Endothelial cell of umbilical vein (primary cell): ENCODE results near the gene DEFB129. TPM values are rescaled to one million over a fixed set of nuclear protein-coding genes. Genes with fewer than 3 reads are reported as not detected.

Source experiments
- BruUV-seq: library from RNA; stranded (reverse); fragments of 400-500 nt; replicated peaks from 2 replicates; lab custom pipeline; 2021; lab: Mats Ljungman, UMichigan
- CTCF ChIA-PET: fragments of 300-600, 350-600 bp; sonication (Branson Sonifier 250); formaldehyde crosslinking; loops from one replicate; lab custom pipeline; 2021; ENCODE audit warnings: antibody characterized with exemption, inconsistent platforms; lab: Charles Lee
- POLR2A ChIA-PET: fragments of 300-600, 350-600 bp; sonication (Branson Sonifier 250); formaldehyde crosslinking; loops from one replicate; lab custom pipeline; 2021; ENCODE audit warnings: antibody characterized with exemption, inconsistent platforms; lab: Charles Lee
- DNase-seq: peaks from one replicate; pipeline ENCODE4 v3.0.0-alpha.2; 2011; ENCODE audit warnings: low read depth, low spot score
- FAIRE-seq: peaks from 2 replicates; lab custom pipeline; 2011; peaks lifted over from hg19 to GRCh38; lab: Jason Lieb, UNC
- H2AFZ ChIP-seq: 2 replicates; pipeline ENCODE4 v1.6.0; 2012; ENCODE audit warnings: low read depth, low read length, control low read depth, inconsistent platforms
- H3K27ac ChIP-seq: 2 replicates; pipeline ENCODE4 v1.5.1; 2011; ENCODE audit warnings: low read depth, mild to moderate bottlenecking, control low read depth, low read length, moderate library complexity; ENCODE audit not compliant: insufficient read depth
- H3K27me3 ChIP-seq, 2 experiments: 2 replicates each; pipeline versions ENCODE4 v1.6.0 to v1.6.1; 2011; ENCODE audit warnings: low read length in 2 of 2, mixed read lengths in 1 of 2; ENCODE audit not compliant: control insufficient read depth in 2 of 2, insufficient read depth in 2 of 2
- H3K36me3 ChIP-seq, 2 experiments: 2 replicates in 1 of 2; 3 replicates in 1 of 2; pipeline ENCODE4 v1.5.1; 2011; ENCODE audit warnings: low read length in 2 of 2, mild to moderate bottlenecking in 1 of 2, moderate library complexity in 1 of 2; ENCODE audit not compliant: control insufficient read depth in 2 of 2, insufficient read depth in 2 of 2; ENCODE audit errors: extremely low read depth in 1 of 2
- H3K4me1 ChIP-seq: 3 replicates; pipeline ENCODE4 v1.5.1; 2011; ENCODE audit warnings: mild to moderate bottlenecking, low read length; ENCODE audit not compliant: control insufficient read depth, insufficient read depth; ENCODE audit errors: extremely low read depth
- H3K4me2 ChIP-seq: 2 replicates; pipeline ENCODE4 v1.6.1; 2011; ENCODE audit warnings: low read length, control low read depth, mixed read lengths; ENCODE audit not compliant: insufficient read depth
- H3K4me3 ChIP-seq, 3 experiments: fragments of 200-600 bp in 1 of 3; sonication (generic), shearing (Covaris generic) in 1 of 3; replicated peaks in 1 of 3; 2 replicates each; pipeline ENCODE4 v1.5.1; 2011 to 2016; ENCODE audit warnings: control low read depth in 3 of 3, low read length in 3 of 3, mild to moderate bottlenecking in 2 of 3, inconsistent platforms in 1 of 3, low read depth in 1 of 3, moderate library complexity in 1 of 3; ENCODE audit not compliant: insufficient read depth in 1 of 3
- H3K79me2 ChIP-seq: 2 replicates; pipeline ENCODE4 v1.6.0; 2012; ENCODE audit warnings: low read length, inconsistent platforms; ENCODE audit not compliant: control insufficient read depth, insufficient read depth
- H3K9ac ChIP-seq: replicated peaks from 2 replicates; pipeline ENCODE3; 2011; ENCODE audit warnings: low read length, control low read depth; ENCODE audit not compliant: insufficient read depth; ENCODE audit errors: extremely low read depth
- H3K9me1 ChIP-seq: replicated peaks from 3 replicates; pipeline ENCODE4 v1.6.0; 2011; ENCODE audit warnings: mild to moderate bottlenecking, low read length; ENCODE audit not compliant: control insufficient read depth, insufficient read depth; ENCODE audit errors: extremely low read depth
- H3K9me3 ChIP-seq: replicated peaks from 2 replicates; pipeline ENCODE4 v1.5.1; 2012; ENCODE audit warnings: low read length, inconsistent platforms; ENCODE audit not compliant: control insufficient read depth, insufficient read depth
- H4K20me1 ChIP-seq: replicated peaks from 2 replicates; pipeline ENCODE3; 2011; ENCODE audit warnings: mild to moderate bottlenecking, low read length; ENCODE audit not compliant: control insufficient read depth, insufficient read depth; ENCODE audit errors: extremely low read depth
- EZH2 ChIP-seq: IDR thresholded peaks from 2 replicates; pipeline ENCODE4 v1.6.1; 2012; ENCODE audit warnings: borderline replicate concordance, low read depth, mild to moderate bottlenecking, moderate library complexity, low read length, inconsistent platforms; ENCODE audit not compliant: severe bottlenecking
- FOS ChIP-seq: IDR thresholded peaks from 2 replicates; pipeline ENCODE4 v1.6.1; 2011; ENCODE audit warnings: mild to moderate bottlenecking, low read length, moderate library complexity, borderline replicate concordance; ENCODE audit not compliant: insufficient read depth
- GATA2 ChIP-seq: IDR thresholded peaks from 2 replicates; pipeline ENCODE4 v1.7.0; 2011; ENCODE audit warnings: low read depth, mild to moderate bottlenecking, moderate library complexity, mixed read lengths, low read length; ENCODE audit not compliant: insufficient read length, insufficient read depth
- JUN ChIP-seq: IDR thresholded peaks from 2 replicates; pipeline ENCODE4 v1.6.1; 2011; ENCODE audit warnings: borderline replicate concordance, low read depth; ENCODE audit not compliant: insufficient read length, insufficient read depth
- MYC ChIP-seq: IDR thresholded peaks from one replicate; pipeline ENCODE4 v1.6.1; 2011; ENCODE audit warnings: mild to moderate bottlenecking, low read depth, low read length
- POLR2A ChIP-seq: IDR thresholded peaks from 2 replicates; pipeline ENCODE4 v1.6.1; 2012; ENCODE audit warnings: low read depth, mild to moderate bottlenecking, control low read depth, low read length
- POLR2AphosphoS5 ChIP-seq: IDR thresholded peaks from 2 replicates; pipeline ENCODE4 v1.6.1; 2012; ENCODE audit warnings: low read depth, mild to moderate bottlenecking, control low read depth, low read length, moderate library complexity; ENCODE audit not compliant: insufficient read depth
- dilution Hi-C: fragments of 300-500 bp; cut with MboI; formaldehyde crosslinking; loops from one replicate; pipeline ENCODE4 v1.15.0; 2019; ENCODE audit warnings: low sequenced_read_pairs; ENCODE audit not compliant: extremely low pct_ligation_motif_present
- intact Hi-C: fragments of 100-400 bp; cut with micrococcal nuclease; formaldehyde crosslinking; loops from one replicate; pipeline ENCODE4 v1.10.0; 2022
- polyA plus RNA-seq, 4 experiments: library from polyadenylated mRNA; depleted of rRNA in 3 of 4; stranded (reverse) in 3 of 4; unstranded in 1 of 4; fragments of >200 nt; gene quantifications; 2 replicates each; pipeline versions ENCODE4 v1.2.1 to v1.2.3, GENCODE V29; 2011 to 2012; ENCODE audit warnings: missing spikeins in 1 of 4
- total RNA-seq: library from RNA; stranded (reverse); gene quantifications from 2 replicates; pipeline ENCODE4 v1.2.3, GENCODE V29; 2021
- TF ChIP-seq, protein P1 (sequence below), 2 donors: IDR thresholded peaks; 1 replicate in 1 of 2; 2 replicates in 1 of 2; pipeline ENCODE4 v1.5.1; 2011; ENCODE audit warnings: low read length in 2 of 2, mild to moderate bottlenecking in 2 of 2, moderate library complexity in 2 of 2, control low read depth in 1 of 2, inconsistent platforms in 1 of 2, low read depth in 1 of 2; ENCODE audit not compliant: insufficient read depth in 1 of 2; ENCODE audit errors: extremely low read depth in 1 of 2
- TF ChIP-seq, protein P2 (sequence below): IDR thresholded peaks from 2 replicates; pipeline ENCODE4 v1.6.1; 2011; ENCODE audit not compliant: insufficient read depth, insufficient read length

The DEFB129 gene
- total and polyA plus RNA-seq, 2 donors (not counting 3 experiments of a cell fraction or from before 2014, with no cell fraction given): not detected

DNA sequence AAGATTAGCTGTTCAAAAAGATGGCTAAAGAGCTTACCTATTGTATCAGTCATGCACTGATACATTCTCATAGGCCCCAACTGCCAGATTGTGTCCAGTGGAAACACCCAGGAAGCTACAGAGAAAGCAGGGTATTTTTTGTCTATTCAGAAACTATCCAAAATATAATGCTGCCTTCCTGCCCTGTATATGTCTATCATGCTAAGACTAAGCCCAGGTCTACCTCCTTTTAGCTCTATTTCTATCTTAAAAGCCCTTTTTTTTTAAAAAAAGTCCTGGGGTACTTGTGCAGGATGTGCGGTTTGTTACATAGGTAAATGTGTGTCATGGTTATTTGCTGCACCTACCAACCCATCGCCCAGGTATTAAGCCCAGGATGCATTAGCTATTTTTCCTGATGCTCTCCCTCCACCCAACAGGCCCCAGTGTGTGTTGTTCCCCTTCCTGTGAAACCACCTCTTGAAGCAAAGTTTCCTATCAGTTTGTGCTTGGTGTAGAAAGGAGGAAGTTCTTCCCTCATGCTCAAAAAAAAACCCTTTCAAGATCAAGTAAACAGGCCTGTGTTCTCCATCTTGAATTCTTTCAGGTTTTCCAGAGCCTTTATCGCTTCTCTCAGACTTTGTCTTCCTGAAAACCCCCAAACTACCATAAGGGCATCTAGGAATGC lies 514 bp downstream of the DEFB129 start:
- H3K9me3 ChIP-seq: no peaks in the 10 kb centered on the region
- no peaks in the 10 kb centered on the region for H3K4me1 ChIP-seq
- no peaks in the 10 kb centered on the region for H3K36me3 ChIP-seq
- no peaks in the 10 kb centered on the region for H3K79me2 ChIP-seq
- ChIA-PET CTCF (interaction anchor here (0.7 to 1.3 kb wide), 3 partner anchors 10 to 511 kb away, joined by 3 to 4 read pairs (median 3); no protein-coding TSS in a partner anchor), POLR2A (no interaction called here)
- FAIRE-seq (no peak), DNase-seq (no peak)
- H2AFZ ChIP-seq: no peak overlapping the region
- no peak overlapping the region for H3K9ac ChIP-seq
- H3K27ac ChIP-seq: no peak overlapping the region
- intact Hi-C loops: no loop called here
- BruUV-seq: no TSS peak
- dilution Hi-C loops: no loop called here
- no peak for TF ChIP-seq EZH2
- no peak for TF ChIP-seq GATA2
- TF ChIP-seq, protein P1, sequence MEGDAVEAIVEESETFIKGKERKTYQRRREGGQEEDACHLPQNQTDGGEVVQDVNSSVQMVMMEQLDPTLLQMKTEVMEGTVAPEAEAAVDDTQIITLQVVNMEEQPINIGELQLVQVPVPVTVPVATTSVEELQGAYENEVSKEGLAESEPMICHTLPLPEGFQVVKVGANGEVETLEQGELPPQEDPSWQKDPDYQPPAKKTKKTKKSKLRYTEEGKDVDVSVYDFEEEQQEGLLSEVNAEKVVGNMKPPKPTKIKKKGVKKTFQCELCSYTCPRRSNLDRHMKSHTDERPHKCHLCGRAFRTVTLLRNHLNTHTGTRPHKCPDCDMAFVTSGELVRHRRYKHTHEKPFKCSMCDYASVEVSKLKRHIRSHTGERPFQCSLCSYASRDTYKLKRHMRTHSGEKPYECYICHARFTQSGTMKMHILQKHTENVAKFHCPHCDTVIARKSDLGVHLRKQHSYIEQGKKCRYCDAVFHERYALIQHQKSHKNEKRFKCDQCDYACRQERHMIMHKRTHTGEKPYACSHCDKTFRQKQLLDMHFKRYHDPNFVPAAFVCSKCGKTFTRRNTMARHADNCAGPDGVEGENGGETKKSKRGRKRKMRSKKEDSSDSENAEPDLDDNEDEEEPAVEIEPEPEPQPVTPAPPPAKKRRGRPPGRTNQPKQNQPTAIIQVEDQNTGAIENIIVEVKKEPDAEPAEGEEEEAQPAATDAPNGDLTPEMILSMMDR (IDR thresholded peaks at IDR 0.05; ENCODE audit: extremely low read depth in 1 of 2, insufficient read depth in 1 of 2, low read depth in 1 of 2, low read length in 2 of 2): no peak
- TF ChIP-seq POLR2A: no peak
- TF ChIP-seq, protein P2, sequence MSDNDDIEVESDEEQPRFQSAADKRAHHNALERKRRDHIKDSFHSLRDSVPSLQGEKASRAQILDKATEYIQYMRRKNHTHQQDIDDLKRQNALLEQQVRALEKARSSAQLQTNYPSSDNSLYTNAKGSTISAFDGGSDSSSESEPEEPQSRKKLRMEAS: no peak
- no peak for TF ChIP-seq FOS
- TF ChIP-seq POLR2AphosphoS5: no peak
- TF ChIP-seq MYC: no peak
- TF ChIP-seq JUN: no peak
- no peak overlapping the region for H3K4me2 ChIP-seq
- H3K9me1 ChIP-seq: no peaks in the 10 kb centered on the region
- H3K27me3 ChIP-seq: peaks cover 6 to 13% of the 10 kb centered on the region in 2 experiments
- H3K4me3 ChIP-seq: no peak overlapping the region
- H4K20me1 ChIP-seq: no peaks in the 10 kb centered on the region
